Measurements from ENCODE around the gene RASGRP1. TPM values are rescaled to one million over a fixed set of nuclear protein-coding genes. Genes with fewer than 3 reads are reported as not detected.

Gene RASGRP1
- total RNA-seq, 1 donor from 2014 or later: 0.44 TPM

DNA sequence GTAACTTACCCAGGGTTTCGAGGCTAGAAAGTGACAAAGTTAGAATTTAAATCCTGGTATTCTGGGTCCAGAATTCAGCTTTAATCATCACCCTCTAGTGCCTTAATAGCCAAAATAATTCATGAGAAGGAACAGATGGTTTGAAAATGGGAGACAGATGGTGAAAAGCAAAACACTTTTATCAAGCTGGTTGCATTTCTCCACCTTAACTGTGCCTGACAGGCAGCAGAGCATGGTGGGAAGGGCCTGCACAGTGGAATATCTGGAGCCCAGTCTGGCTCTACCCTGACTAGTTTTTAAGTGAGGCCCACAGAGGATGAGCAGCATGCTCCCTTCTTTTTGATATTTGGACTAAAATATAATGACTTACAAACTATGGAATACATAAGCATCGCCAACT is 35.6 kb upstream of the RASGRP1 start:
- no peaks in the 10 kb centered on the region for H3K36me3 ChIP-seq
- H3K4me3 ChIP-seq: no peak overlapping the region
- H3K9me3 ChIP-seq (replicated peaks): no peaks in the 10 kb centered on the region
- intact Hi-C loops (cut with micrococcal nuclease): no loop called here
- no peak overlapping the region for H3K27ac ChIP-seq (replicated peaks)
- H3K27me3 ChIP-seq (ENCODE audit: low read depth): peaks cover 11% of the 10 kb centered on the region
- TF ChIP-seq, protein P1, sequence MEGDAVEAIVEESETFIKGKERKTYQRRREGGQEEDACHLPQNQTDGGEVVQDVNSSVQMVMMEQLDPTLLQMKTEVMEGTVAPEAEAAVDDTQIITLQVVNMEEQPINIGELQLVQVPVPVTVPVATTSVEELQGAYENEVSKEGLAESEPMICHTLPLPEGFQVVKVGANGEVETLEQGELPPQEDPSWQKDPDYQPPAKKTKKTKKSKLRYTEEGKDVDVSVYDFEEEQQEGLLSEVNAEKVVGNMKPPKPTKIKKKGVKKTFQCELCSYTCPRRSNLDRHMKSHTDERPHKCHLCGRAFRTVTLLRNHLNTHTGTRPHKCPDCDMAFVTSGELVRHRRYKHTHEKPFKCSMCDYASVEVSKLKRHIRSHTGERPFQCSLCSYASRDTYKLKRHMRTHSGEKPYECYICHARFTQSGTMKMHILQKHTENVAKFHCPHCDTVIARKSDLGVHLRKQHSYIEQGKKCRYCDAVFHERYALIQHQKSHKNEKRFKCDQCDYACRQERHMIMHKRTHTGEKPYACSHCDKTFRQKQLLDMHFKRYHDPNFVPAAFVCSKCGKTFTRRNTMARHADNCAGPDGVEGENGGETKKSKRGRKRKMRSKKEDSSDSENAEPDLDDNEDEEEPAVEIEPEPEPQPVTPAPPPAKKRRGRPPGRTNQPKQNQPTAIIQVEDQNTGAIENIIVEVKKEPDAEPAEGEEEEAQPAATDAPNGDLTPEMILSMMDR (IDR thresholded peaks at IDR 0.05; ENCODE audit: borderline replicate concordance): no peak
- H3K4me1 ChIP-seq: no peaks in the 10 kb centered on the region
- no peak for DNase-seq

DNA sequence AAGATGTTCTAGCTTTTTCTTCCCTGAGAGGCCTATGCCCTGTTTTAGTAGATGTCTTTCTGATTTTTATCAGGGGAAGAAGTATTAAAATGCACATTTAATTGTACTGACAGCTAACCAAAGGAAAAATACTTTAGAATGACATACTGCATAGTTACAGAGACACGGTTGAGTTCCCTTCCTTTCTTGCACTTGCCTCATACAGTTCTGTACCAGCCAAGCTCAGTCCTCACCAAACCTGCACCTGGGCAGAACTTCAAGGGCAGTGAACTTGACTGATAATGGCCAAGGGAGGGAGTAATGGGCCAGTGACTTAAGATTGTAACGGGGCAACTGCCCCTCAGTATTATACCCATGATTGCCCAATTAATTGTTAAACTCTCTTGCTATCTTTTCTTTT is 34.1 kb upstream of the RASGRP1 start:
- peaks cover 12% of the 10 kb centered on the region for H3K27me3 ChIP-seq (ENCODE audit: low read depth)
- no peak for DNase-seq
- H3K27ac ChIP-seq (replicated peaks): no peak overlapping the region
- TF ChIP-seq, protein P1 (IDR thresholded peaks at IDR 0.05; ENCODE audit: borderline replicate concordance): no peak
- intact Hi-C loops (cut with micrococcal nuclease): no loop called here
- H3K36me3 ChIP-seq: no peaks in the 10 kb centered on the region
- H3K9me3 ChIP-seq (replicated peaks): no peaks in the 10 kb centered on the region
- no peaks in the 10 kb centered on the region for H3K4me1 ChIP-seq
- H3K4me3 ChIP-seq: no peak overlapping the region

DNA sequence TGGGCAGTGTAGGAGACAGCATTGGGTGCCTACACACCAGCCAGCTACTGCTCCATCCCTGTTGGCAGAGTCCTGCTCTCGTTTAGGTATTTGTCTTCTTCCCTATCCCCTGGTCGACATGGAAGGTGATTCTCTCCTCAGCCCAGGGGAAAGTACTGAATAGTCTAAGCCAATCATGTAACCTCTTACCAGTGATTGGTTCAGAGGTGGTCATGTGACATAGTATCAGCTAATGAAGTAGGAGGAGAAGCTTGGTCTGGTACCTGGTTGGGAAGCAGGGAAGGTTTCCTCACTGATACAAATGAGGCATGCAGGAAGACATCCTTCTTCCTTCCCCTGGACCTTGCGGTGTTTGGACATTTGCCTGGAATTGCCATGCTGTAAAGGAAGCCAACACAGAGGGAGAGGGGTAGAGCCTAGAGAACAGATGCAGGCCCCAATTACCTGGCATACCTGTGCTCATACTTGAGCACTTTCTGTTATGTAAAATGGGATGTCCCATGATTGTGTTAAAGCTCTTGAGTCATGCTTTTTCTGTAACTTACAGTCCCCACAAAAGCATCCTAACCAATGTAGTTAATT is 32.7 kb upstream of the RASGRP1 start:
- no peak for DNase-seq
- TF ChIP-seq, protein P1 (IDR thresholded peaks at IDR 0.05; ENCODE audit: borderline replicate concordance): no peak
- peaks cover 21% of the 10 kb centered on the region for H3K27me3 ChIP-seq (ENCODE audit: low read depth)
- no peaks in the 10 kb centered on the region for H3K9me3 ChIP-seq (replicated peaks)
- no peaks in the 10 kb centered on the region for H3K36me3 ChIP-seq
- intact Hi-C loops (cut with micrococcal nuclease): no loop called here
- no peaks in the 10 kb centered on the region for H3K4me1 ChIP-seq
- no peak overlapping the region for H3K4me3 ChIP-seq
- no peak overlapping the region for H3K27ac ChIP-seq (replicated peaks)

DNA sequence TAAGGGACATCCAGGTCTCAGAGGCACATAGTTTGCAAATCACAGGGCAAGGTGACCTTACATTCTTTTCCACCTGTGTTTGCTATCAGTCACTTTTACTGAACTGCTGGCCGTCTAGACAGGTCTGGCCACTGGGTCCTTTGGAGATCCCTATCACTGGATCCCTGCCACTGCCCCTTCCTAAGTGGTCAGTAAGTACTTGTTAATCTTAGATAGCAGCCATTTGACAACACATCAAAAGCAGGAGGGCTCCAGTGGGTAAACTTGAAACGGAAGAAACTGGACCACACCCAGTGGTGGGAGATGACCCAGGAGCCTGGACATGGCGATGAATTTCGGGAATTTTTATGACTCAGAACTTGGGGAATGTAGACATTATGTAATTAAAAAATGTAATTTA is 28.9 kb upstream of the RASGRP1 start:
- intact Hi-C loops (cut with micrococcal nuclease): no loop called here
- Histone ChIP-seq H3K27ac (replicated peaks) (no peak overlapping the region), H3K36me3 (no peaks in the 10 kb centered on the region), H3K9me3 (replicated peaks) (no peaks in the 10 kb centered on the region), H3K27me3 (ENCODE audit: low read depth) (peaks cover 23% of the 10 kb centered on the region), H3K4me3 (no peak overlapping the region), H3K4me1 (no peaks in the 10 kb centered on the region)
- DNase-seq: no peak
- TF ChIP-seq, protein P1 (IDR thresholded peaks at IDR 0.05; ENCODE audit: borderline replicate concordance): no peak

DNA sequence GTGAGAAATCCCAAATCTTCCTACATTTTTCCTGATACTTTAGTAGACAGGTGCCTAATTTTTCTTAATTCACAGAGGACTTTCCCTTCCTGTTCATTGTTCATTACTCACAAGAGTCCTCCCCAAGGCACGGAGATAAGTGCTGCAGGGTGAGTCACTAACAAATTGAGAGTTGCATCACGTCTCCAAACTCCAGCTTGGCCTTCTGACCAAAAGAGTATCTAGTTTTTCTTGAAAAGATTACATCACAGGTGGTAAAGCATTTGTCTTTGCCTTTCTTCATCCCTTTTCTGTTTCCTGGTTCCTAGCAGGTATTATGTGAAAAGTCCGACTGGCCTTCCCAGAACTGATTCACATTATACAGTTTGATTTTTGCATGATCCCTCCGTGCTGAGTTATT is 24.9 kb upstream of the RASGRP1 start:
- Histone ChIP-seq H3K27me3 (ENCODE audit: low read depth) (peaks cover 15% of the 10 kb centered on the region), H3K4me3 (no peak overlapping the region), H3K4me1 (no peaks in the 10 kb centered on the region), H3K9me3 (replicated peaks) (peaks cover 7% of the 10 kb centered on the region), H3K36me3 (no peaks in the 10 kb centered on the region), H3K27ac (replicated peaks) (no peak overlapping the region)
- no peak for DNase-seq
- TF ChIP-seq, protein P1 (IDR thresholded peaks at IDR 0.05; ENCODE audit: borderline replicate concordance): no peak
- intact Hi-C loops (cut with micrococcal nuclease): no loop called here
